H1 (cell line): ENCODE results near the gene GRM8. TPM values are rescaled to one million over a fixed set of nuclear protein-coding genes. Genes with fewer than 3 reads are reported as not detected.
A peak's percentile ranks its signal among the peaks of the same experiment; 100 is the strongest.

Experiments used
- CTCF ChIA-PET: fragments of 300-600 bp; sonication (Branson Sonifier 250); formaldehyde crosslinking; loops from one replicate; lab custom pipeline; 2021; ENCODE audit not compliant: partially characterized antibody; lab: Charles Lee
- POLR2A ChIA-PET: fragments of 300-600 bp; sonication (Branson Sonifier 250); formaldehyde crosslinking; loops from one replicate; lab custom pipeline; 2021; ENCODE audit warnings: inconsistent platforms; ENCODE audit not compliant: partially characterized antibody; lab: Charles Lee
- DNase-seq, 2 experiments: peaks; one replicate each; pipeline versions ENCODE4 v3.0.0 to v3.0.0-alpha.2; 2010 to 2022; ENCODE audit warnings: low spot score in 2 of 2, low read depth in 1 of 2, mixed read lengths in 1 of 2
- FAIRE-seq: peaks from 2 replicates; lab custom pipeline; 2011; peaks lifted over from hg19 to GRCh38; lab: Jason Lieb, UNC
- H2AFZ ChIP-seq: 2 replicates; pipeline ENCODE4 v1.8.1; 2012; ENCODE audit warnings: low read length, inconsistent platforms
- H2AK5ac ChIP-seq: 2 replicates; pipeline ENCODE4 v1.6.1; 2013; ENCODE audit warnings: low read depth, low read length
- H2BK120ac ChIP-seq: replicated peaks from 2 replicates; pipeline ENCODE3; 2013; ENCODE audit warnings: low read depth, low read length, inconsistent platforms
- H2BK12ac ChIP-seq: 2 replicates; pipeline ENCODE4 v1.6.1; 2013; ENCODE audit warnings: low read depth, low read length
- H2BK15ac ChIP-seq: 2 replicates; pipeline ENCODE4 v1.6.1; 2013; ENCODE audit warnings: low read length
- H2BK20ac ChIP-seq: 2 replicates; pipeline ENCODE4 v1.6.1; 2013; ENCODE audit warnings: low read length
- H2BK5ac ChIP-seq: 2 replicates; pipeline ENCODE4 v1.6.1; 2013; ENCODE audit warnings: low read depth, low read length
- H3K14ac ChIP-seq: 2 replicates; pipeline ENCODE4 v1.6.1; 2013; ENCODE audit warnings: inconsistent platforms; ENCODE audit not compliant: insufficient read length
- H3K18ac ChIP-seq: 2 replicates; pipeline ENCODE4 v1.6.1; 2013; ENCODE audit warnings: low read length; ENCODE audit errors: extremely low read depth
- H3K23ac ChIP-seq: 2 replicates; pipeline ENCODE4 v1.6.1; 2013; ENCODE audit warnings: inconsistent platforms; ENCODE audit not compliant: insufficient read length
- H3K23me2 ChIP-seq: 2 replicates; pipeline ENCODE4 v1.6.1; 2013; ENCODE audit warnings: low read depth, low read length
- H3K27ac ChIP-seq: 2 replicates; pipeline ENCODE4 v1.6.1; 2011; ENCODE audit warnings: low read depth, low read length, inconsistent platforms
- H3K27me3 ChIP-seq, 4 experiments: replicated peaks in 1 of 4; 1 replicate in 1 of 4; 2 replicates in 3 of 4; pipeline versions ENCODE4 v1.6.1 to v1.8.1; 2011 to 2013; ENCODE audit warnings: low read length in 3 of 4, mild to moderate bottlenecking in 3 of 4, inconsistent platforms in 2 of 4, mixed read lengths in 2 of 4, moderate library complexity in 1 of 4; ENCODE audit not compliant: control insufficient read depth in 3 of 4, insufficient read depth in 3 of 4; ENCODE audit errors: extremely low read depth in 1 of 4
- H3K36me3 ChIP-seq, 4 experiments: 2 replicates each; pipeline versions ENCODE4 v1.6.1 to v1.8.1; 2011 to 2013; ENCODE audit warnings: mild to moderate bottlenecking in 4 of 4, low read length in 3 of 4, moderate library complexity in 2 of 4, control low read depth in 1 of 4, inconsistent platforms in 1 of 4; ENCODE audit not compliant: insufficient read depth in 4 of 4, control insufficient read depth in 2 of 4
- H3K4ac ChIP-seq: replicated peaks from 2 replicates; pipeline ENCODE3; 2013; ENCODE audit warnings: low read length, low read depth, mixed read lengths, inconsistent platforms; ENCODE audit not compliant: insufficient read length
- H3K4me1 ChIP-seq, 4 experiments: replicated peaks in 1 of 4; 1 replicate in 1 of 4; 2 replicates in 3 of 4; pipeline versions ENCODE4 v1.6.1 to v1.8.1; 2011 to 2013; ENCODE audit warnings: low read length in 3 of 4, inconsistent platforms in 2 of 4, mixed read lengths in 1 of 4; ENCODE audit not compliant: insufficient read depth in 4 of 4, control insufficient read depth in 3 of 4
- H3K4me2 ChIP-seq, 2 experiments: 2 replicates each; pipeline versions ENCODE4 v1.6.1 to v1.8.1; 2011 to 2013; ENCODE audit warnings: low read depth in 2 of 2, low read length in 2 of 2, control low read depth in 1 of 2, inconsistent platforms in 1 of 2, mild to moderate bottlenecking in 1 of 2; ENCODE audit not compliant: insufficient read depth in 1 of 2
- H3K4me3 ChIP-seq, 4 experiments: fragments of 200-600, 300-600 bp in 1 of 4; sonication (generic), shearing (Covaris generic), sonication (Bioruptor Twin) in 1 of 4; 2 replicates each; pipeline versions ENCODE4 v1.5.1 to v1.8.1; 2011 to 2016; ENCODE audit warnings: low read length in 4 of 4, low read depth in 3 of 4, control low read depth in 2 of 4, inconsistent platforms in 2 of 4, mild to moderate bottlenecking in 2 of 4, mixed read lengths in 1 of 4, moderate library complexity in 1 of 4; ENCODE audit not compliant: insufficient read depth in 2 of 4; ENCODE audit errors: extremely low read depth in 1 of 4
- H3K56ac ChIP-seq: replicated peaks from 2 replicates; pipeline ENCODE3; 2013; ENCODE audit warnings: low read depth, mild to moderate bottlenecking, mixed read lengths, low read length, inconsistent platforms; ENCODE audit not compliant: insufficient read length
- H3K79me1 ChIP-seq: 2 replicates; pipeline ENCODE4 v1.6.1; 2013; ENCODE audit warnings: low read depth, low read length, control low read depth
- H3K79me2 ChIP-seq, 2 experiments: 2 replicates each; pipeline versions ENCODE4 v1.6.1 to v1.8.1; 2012 to 2013; ENCODE audit warnings: low read length in 2 of 2, mild to moderate bottlenecking in 2 of 2, inconsistent platforms in 1 of 2; ENCODE audit not compliant: insufficient read depth in 2 of 2, control insufficient read depth in 1 of 2
- H3K9ac ChIP-seq, 4 experiments: replicated peaks in 1 of 4; 1 replicate in 1 of 4; 2 replicates in 3 of 4; pipeline versions ENCODE4 v1.6.1 to v1.8.1; 2011 to 2013; ENCODE audit warnings: low read depth in 3 of 4, low read length in 3 of 4, control low read depth in 2 of 4, mild to moderate bottlenecking in 2 of 4, moderate library complexity in 2 of 4, inconsistent platforms in 1 of 4; ENCODE audit errors: extremely low read depth in 1 of 4
- H3K9me3 ChIP-seq, 2 experiments: 2 replicates each; pipeline versions ENCODE4 v1.6.1 to v1.8.1; 2012 to 2013; ENCODE audit warnings: mild to moderate bottlenecking in 2 of 2, moderate library complexity in 2 of 2, control low read depth in 1 of 2, inconsistent platforms in 1 of 2, low read depth in 1 of 2, low read length in 1 of 2, mixed read lengths in 1 of 2; ENCODE audit not compliant: insufficient read depth in 2 of 2
- H4K20me1 ChIP-seq, 2 experiments: replicated peaks in 1 of 2; 2 replicates each; pipeline versions ENCODE3 to v1.8.1; 2011 to 2013; ENCODE audit warnings: inconsistent platforms in 2 of 2, low read length in 2 of 2, mild to moderate bottlenecking in 1 of 2; ENCODE audit not compliant: insufficient read depth in 2 of 2, control insufficient read depth in 1 of 2
- H4K5ac ChIP-seq: 2 replicates; pipeline ENCODE4 v1.6.1; 2013; ENCODE audit warnings: low read length, low read depth, mixed read lengths, inconsistent platforms; ENCODE audit not compliant: insufficient read length
- H4K8ac ChIP-seq: 2 replicates; pipeline ENCODE4 v1.8.0; 2013; ENCODE audit warnings: mild to moderate bottlenecking, moderate library complexity, low read length, inconsistent platforms; ENCODE audit not compliant: insufficient read depth; ENCODE audit errors: extremely low read depth
- H4K91ac ChIP-seq: replicated peaks from 2 replicates; pipeline ENCODE3; 2013; ENCODE audit warnings: low read length, mixed read lengths, inconsistent platforms; ENCODE audit not compliant: insufficient read length
- EZH2 ChIP-seq: fragments of 200-600 bp; sonication (generic); IDR thresholded peaks from 2 replicates; pipeline ENCODE4 v1.7.1; 2012; ENCODE audit warnings: low read depth, mild to moderate bottlenecking, moderate library complexity, low read length, inconsistent platforms; ENCODE audit not compliant: severe bottlenecking
- FOSL1 ChIP-seq: IDR thresholded peaks from 2 replicates; pipeline ENCODE4 v1.6.1; 2011; ENCODE audit warnings: mild to moderate bottlenecking, low read depth, low read length, moderate library complexity; ENCODE audit not compliant: insufficient read depth
- HDAC6 ChIP-seq: IDR thresholded peaks from one replicate; pipeline ENCODE4 v1.7.1; 2012; ENCODE audit warnings: low read depth, mild to moderate bottlenecking, inconsistent platforms, low read length, moderate library complexity
- RXRA ChIP-seq: IDR thresholded peaks from 2 replicates; pipeline ENCODE4 v1.6.1; 2011; ENCODE audit warnings: low read depth, mild to moderate bottlenecking, low read length, moderate library complexity; ENCODE audit not compliant: insufficient read depth
- SIRT6 ChIP-seq: IDR thresholded peaks from one replicate; pipeline ENCODE4 v1.7.1; 2012; ENCODE audit warnings: low read length, inconsistent platforms
- WGBS, 2 experiments: shearing (Covaris generic) in 1 of 2; methylation state at CpG; one replicate each; pipeline versions ENCODE4 v1.1.6 to v1.1.7; 2013 to 2015; ENCODE audit warnings: low lambda C conversion rate in 2 of 2, mixed read lengths in 2 of 2, inconsistent platforms in 1 of 2, low coverage in 1 of 2, missing lambda C conversion rate in 1 of 2; ENCODE audit not compliant: insufficient replicate concordance in 2 of 2, insufficient coverage in 1 of 2, insufficient read length in 1 of 2; ENCODE audit errors: extremely low coverage in 1 of 2, missing lambda C conversion rate in 1 of 2; 5-methylcytosine and 5-hydroxymethylcytosine counted together
- polyA plus RNA-seq, 7 experiments: library from polyadenylated mRNA; depleted of rRNA in 3 of 7; stranded (reverse) in 5 of 7; unstranded in 2 of 7; fragments of >200 nt in 5 of 7; fragments of 200-250 nt in 2 of 7; gene quantifications; 1 replicate in 5 of 7; 2 replicates in 1 of 7; 4 replicates in 1 of 7; pipeline versions ENCODE4 v1.2.1 to v1.2.3, GENCODE V29; 2011 to 2013; ENCODE audit warnings: missing spikeins in 2 of 7, mixed read lengths in 2 of 7
- total RNA-seq: library from RNA; stranded (reverse); fragmentation: NEBNext Ultra II Directional; extraction: Animal tissue kit (Norgen Biotek cat#: 25700); gene quantifications from 2 replicates; pipeline ENCODE4 v1.2.1, GENCODE V29; 2021
- TF ChIP-seq, protein P1 (sequence below): IDR thresholded peaks from 2 replicates; pipeline ENCODE4 v1.6.1; 2011; ENCODE audit warnings: low read depth, mild to moderate bottlenecking, low read length; ENCODE audit not compliant: insufficient read depth

GRM8 gene
- total and polyA plus RNA-seq, 2 of the 8 experiments (the other 6 are each of a cell fraction or from before 2014, with no cell fraction given) = 2.6 to 2.8 TPM

- no peak overlapping the region for H3K18ac ChIP-seq
- FAIRE-seq = no peak
- no peaks in the 10 kb centered on the region; a peak in 1 of 8 replicates for H3K36me3 ChIP-seq
- no peaks in the 10 kb centered on the region for H3K9me3 ChIP-seq
- no peak overlapping the region for H2AFZ ChIP-seq
- H3K27me3 ChIP-seq = peaks cover 26 to 46% (median 40%) of the 10 kb centered on the region in 4 experiments
- H2BK5ac ChIP-seq = no peak overlapping the region
- H3K79me1 ChIP-seq = no peaks in the 10 kb centered on the region
- H3K79me2 ChIP-seq = no peaks in the 10 kb centered on the region
- peaks cover 0 to 8% (median 3%) of the 10 kb centered on the region in 4 experiments; a peak in 3 of 7 replicates for H3K4me1 ChIP-seq
- H3K9ac ChIP-seq = no peak overlapping the region
- H4K5ac ChIP-seq = no peak overlapping the region
- CTCF ChIA-PET = interaction anchor here (0.7 to 5.0 kb wide), 30 partner anchors 9 to 452 kb away, joined by 3 to 21 read pairs (median 4); partner anchors contain the start of gene ZNF800
- H3K4me3 ChIP-seq = peak overlapping the region in 3 of 4 experiments; percentile 74 to 87 (median 80); a peak in 4 of 8 replicates
- H2BK15ac ChIP-seq = no peak overlapping the region
- no peak overlapping the region for H3K56ac ChIP-seq
- H3K27ac ChIP-seq = no peak overlapping the region
- no peak overlapping the region for H3K14ac ChIP-seq
- H2BK12ac ChIP-seq = no peak overlapping the region
- H3K23ac ChIP-seq = no peak overlapping the region
- no peak overlapping the region for H2AK5ac ChIP-seq
- no peak for DNase-seq
- peaks cover 21% of the 10 kb centered on the region for H3K23me2 ChIP-seq
- peak overlapping the region; percentile 96 to 100 for H3K4me2 ChIP-seq
- TF ChIP-seq, protein P1, sequence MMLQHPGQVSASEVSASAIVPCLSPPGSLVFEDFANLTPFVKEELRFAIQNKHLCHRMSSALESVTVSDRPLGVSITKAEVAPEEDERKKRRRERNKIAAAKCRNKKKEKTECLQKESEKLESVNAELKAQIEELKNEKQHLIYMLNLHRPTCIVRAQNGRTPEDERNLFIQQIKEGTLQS = no peak
- TF ChIP-seq EZH2 (no peak), RXRA (no peak), SIRT6 (no peak), FOSL1 (no peak), HDAC6 (no peak)
- WGBS, 2 experiments = 43% methylated on average over 11 of the region's 11 CpGs; no CpG with 5 or more reads in 1 of the 2 experiments
- POLR2A ChIA-PET = no interaction called here
- H2BK20ac ChIP-seq = no peak overlapping the region
- no peak overlapping the region for H2BK120ac ChIP-seq
- H3K4ac ChIP-seq = no peak overlapping the region
- no peak overlapping the region for H4K8ac ChIP-seq
- peaks cover 0 to 8% of the 10 kb centered on the region in 2 experiments for H4K20me1 ChIP-seq
- no peak overlapping the region for H4K91ac ChIP-seq
Observed at GRCh38 chr7:127254163-127254684, 1.5 kb upstream of the GRM8 start.
